Stimulated activated CD8-positive, alpha-beta memory T cell treated with anti-CD3 and anti-CD28 coated beads, Interleukin-7, amount 100 ng/mL, for 24 hours (primary cell): ENCODE data around the gene KCNH5.

Experiments
- DNase-seq: peaks from one replicate; pipeline ENCODE4 v3.0.0-alpha.2; 2020; ENCODE audit warnings: low read depth

KCNH5 gene, protein sequence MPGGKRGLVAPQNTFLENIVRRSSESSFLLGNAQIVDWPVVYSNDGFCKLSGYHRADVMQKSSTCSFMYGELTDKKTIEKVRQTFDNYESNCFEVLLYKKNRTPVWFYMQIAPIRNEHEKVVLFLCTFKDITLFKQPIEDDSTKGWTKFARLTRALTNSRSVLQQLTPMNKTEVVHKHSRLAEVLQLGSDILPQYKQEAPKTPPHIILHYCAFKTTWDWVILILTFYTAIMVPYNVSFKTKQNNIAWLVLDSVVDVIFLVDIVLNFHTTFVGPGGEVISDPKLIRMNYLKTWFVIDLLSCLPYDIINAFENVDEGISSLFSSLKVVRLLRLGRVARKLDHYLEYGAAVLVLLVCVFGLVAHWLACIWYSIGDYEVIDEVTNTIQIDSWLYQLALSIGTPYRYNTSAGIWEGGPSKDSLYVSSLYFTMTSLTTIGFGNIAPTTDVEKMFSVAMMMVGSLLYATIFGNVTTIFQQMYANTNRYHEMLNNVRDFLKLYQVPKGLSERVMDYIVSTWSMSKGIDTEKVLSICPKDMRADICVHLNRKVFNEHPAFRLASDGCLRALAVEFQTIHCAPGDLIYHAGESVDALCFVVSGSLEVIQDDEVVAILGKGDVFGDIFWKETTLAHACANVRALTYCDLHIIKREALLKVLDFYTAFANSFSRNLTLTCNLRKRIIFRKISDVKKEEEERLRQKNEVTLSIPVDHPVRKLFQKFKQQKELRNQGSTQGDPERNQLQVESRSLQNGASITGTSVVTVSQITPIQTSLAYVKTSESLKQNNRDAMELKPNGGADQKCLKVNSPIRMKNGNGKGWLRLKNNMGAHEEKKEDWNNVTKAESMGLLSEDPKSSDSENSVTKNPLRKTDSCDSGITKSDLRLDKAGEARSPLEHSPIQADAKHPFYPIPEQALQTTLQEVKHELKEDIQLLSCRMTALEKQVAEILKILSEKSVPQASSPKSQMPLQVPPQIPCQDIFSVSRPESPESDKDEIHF

DNA sequence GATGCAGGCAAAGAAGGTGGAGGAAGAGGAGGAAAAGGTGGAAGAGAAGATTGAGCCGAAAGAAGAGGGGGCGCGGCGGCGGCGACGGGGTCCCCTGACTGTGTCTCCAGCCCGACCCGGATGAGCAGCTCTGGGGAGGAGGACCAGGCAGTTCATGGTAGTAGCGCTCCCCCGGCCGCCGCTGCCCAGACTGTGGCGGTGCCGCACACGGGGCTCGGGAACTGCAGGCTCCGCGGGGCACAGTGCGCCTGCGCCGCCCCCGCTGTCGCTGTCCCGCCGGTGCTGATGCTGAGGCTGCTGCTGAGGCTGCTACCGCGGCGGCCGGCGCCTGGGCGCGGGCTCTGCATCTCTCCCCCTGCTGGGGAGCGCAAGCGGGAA, at the start of gene KCNH5:
Gene KCNH5 (minus strand): TSS at position 225 of the 378 bp plus-strand sequence. CDS start 272 bp downstream, outside the sequence.
- no peak for DNase-seq

DNA sequence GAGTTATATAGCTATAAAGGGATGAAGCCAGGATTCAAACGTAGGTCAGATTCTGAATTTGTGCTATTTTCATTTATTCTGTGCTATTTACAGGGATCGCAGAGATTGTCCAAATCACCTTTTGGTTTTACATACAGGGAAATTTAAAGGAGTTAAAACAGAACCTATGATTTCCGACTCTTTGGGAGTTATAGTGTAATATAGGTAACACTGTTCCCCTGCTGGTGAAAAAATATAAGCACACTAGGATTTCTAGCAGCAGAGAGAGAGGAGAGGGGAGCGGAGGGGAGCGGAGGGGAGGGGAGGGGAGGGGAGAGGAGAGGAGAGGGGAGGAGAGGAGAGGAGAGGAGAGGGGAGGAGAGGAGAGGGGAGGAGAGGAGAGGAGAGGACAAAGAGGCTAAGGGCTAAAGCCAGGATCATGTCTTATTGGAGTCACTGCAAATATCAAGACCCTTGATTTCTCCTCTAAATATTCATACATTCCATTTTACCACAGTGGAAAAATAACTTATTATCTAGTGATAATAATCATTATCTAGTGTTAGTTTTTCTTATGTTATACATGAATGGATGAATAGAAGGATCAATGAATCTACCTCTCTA, 46.2 kb upstream of the KCNH5 start:
- DNase-seq, result no peak

DNA sequence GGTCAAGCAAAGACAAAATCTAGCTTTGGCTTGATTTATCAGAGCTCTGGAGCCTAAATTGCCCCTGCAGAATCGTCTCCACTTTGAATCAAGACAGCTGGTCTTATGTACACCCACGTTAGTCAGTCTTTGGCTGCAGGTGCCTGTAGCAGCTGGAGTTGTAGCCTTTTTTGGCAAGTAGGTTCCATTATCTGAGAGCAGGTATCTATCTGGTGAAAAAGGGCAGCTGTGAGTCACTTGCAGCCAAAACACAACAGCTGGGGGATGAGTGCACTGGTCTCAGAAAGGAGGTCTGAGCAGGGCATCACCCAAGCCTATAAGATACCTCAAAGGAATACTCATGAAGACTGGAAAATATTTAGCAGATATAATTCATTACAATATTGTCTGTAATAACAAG, 43.6 kb upstream of the KCNH5 start:
- DNase-seq, result no peak

DNA sequence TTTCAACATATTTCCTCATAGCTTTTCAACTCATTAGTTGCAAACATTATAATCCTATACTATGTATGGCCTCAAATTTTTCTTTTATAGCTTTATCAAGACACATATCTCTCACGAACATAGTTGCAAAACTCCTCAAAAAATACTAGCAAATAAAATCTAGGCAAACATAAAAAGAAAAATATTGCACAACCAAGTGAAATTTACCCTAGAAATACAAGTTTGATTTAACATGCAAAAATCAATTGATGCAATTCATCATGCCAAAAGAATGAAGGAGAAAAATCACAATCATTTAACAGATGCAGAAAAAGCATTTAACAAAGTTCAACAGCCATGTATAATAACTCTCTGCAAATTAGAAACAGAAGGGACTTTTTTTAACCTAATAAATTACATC, 33.3 kb upstream of the KCNH5 start:
- no peak for DNase-seq

DNA sequence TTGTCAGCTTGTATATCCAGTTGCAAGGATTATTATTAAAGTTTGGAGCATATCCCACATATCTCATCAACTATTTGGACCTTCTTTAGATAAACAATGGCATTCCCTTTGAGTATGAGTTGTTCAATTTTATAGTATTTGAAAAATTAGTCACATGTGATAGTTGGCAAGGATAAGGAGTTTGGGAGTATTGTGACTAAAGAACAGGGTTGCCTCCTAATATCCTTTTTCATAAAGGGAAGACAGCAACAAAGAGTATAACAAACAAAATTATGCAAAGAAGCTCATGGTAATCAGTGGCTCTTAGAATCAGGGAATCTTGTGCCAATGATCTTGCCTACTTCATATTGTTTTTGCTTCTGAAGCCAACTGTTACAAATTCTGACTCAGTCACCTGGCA, 31.2 kb upstream of the KCNH5 start:
- DNase-seq, result no peak

DNA sequence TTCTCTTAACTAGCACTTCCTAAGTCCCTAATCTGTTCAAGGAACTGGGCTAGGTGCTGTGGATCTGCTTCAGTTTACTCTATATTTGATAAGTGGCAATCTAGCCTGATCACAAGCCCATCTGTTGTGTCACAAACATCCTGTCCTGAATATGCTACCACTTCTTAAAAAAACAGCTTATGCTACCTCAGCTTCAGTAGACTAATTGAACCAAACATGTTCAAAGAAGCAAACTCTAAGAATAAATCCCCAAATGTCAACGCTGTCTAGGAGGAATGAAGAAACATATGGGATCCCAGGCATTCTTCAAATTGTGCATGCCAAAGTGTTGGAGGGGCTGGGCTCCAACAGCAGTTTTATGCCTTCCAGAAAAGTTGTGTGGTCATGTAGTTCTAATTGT, 10.4 kb upstream of the KCNH5 start:
- DNase-seq, result no peak

DNA sequence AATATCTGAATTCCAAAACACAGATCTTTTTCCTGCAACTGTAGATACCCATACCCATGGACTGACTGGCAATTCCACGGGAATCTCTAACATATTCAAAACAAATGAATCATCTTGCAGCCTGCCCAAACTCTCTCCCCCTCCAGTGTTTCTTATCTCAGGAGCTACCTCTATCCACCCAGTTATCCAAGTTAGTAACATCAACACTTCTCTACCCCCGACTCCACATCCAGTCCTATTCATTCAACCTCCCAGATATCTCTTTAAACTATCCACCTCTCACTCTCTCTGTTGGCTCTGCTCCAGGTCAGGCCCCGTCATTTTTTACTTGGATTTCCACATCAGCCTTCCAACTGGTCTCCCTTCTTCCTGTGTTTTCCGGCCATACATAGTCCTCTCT, 6.7 kb upstream of the KCNH5 start:
- no peak for DNase-seq

DNA sequence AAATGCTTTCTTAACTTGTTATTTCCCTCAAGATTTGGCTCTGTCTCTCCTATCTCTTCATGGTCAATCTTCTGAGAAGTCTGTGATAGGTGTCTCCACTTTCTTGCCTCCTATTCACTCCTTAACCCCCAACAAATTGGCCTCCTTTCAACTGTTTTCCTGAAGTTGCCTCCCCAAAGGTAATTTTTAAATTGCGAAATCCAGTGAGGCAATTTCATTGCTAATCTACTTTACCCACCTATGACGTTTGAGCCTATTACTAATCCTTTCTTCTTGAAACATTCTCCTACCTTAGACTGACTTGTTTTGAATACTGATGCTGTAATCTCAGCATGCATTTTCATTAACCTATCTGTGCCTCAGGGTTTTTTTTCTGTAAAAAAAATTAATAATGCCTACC, 6.0 kb upstream of the KCNH5 start:
- no peak for DNase-seq

DNA sequence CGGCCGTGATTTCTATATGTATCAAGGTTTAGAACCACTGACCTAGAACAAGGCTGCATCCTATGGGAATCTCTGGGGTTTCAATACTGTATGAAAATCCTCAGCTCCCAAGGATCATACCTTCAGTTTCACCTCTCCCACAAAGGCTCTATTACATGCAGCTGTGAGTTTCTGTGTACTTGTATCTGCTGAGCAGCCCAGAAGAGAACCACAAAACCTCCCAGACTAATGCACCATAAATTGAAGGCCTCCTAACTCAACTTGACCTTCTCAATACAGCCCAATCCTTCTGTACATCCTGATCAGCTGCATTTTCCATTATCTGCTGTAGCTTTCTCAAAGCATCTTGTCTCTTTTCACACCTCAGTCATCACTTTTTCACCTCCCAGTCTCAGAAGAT, 5.4 kb upstream of the KCNH5 start:
- no peak for DNase-seq

DNA sequence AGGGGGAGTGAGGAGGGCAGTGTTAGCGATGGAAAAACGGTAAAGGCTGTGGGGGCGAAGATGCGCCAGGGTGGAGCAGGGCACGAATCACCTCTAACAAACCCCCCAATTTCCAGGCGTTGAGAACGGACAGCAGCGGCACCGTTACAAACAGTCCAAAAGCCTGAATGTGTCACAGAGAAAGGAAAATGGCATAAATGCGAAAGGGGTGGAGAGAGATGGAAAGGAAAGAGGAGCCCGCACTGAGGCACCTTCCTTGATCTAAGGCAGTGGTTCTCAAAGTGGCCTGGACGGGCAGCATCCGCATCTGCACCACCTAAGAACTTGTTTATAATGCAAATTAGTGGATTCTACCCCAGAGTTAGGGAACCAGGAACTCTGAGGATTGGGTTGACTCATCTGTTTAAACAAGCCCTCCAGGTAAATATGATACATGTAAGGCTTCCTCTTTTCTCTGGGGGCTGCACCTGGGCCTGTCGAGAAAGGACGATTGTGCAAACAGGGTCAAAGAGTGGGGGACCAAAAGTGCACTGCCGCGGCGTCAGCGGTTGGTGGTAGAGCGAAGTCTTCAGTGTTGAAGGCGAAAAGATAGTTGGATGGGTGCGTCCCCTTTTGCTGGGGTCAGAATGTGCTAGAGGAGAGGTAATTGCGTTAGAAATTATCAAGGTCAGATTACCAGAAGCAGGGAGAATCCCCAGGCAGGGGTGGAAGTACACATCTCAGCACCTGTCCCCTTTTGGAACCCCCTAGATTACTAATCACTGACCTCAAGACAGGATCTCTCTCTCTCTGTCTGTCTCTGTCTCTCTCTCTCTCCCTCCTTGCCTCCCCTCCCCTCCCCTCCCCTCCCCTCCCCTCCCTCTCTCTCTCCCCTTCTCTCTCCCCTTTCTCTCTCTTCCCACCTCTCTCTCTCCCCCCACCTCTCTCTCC, 1.3 kb upstream of the KCNH5 start:
- DNase-seq, result no peak

DNA sequence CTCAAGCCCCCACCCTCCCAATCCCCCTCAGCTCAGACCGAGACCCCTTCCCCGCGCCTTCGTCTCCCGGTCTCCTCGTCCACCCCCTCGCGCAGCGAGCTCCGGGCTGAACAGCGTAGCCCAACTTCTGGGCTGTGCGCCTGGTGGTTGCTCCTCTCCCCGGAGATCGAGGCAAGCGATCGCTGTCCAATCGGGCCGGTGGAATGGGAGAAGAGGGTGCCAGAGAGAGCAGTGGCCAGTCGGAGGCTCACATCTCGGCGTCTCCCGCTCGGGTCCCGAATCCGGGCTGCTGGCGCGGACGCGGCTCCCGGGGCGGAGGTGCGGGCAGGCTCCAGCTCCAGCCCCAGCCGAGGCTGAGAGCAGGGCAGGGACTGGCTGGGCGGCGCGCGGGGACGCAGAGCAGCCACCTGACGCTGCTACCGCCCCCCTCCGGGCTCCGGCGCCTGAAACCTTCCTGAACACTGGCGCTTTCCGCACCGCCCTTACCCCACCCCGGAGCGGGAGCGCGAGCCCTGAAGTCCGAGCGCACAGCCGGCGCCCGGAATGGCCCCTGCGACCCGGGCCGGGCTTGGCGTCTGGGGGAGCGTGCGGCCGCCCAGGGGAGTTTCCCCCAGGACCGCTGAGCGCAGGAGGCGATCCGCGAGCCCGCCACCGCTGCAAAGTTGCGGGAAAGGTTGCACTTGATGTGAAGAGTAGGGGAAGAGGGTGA, 508 bp upstream of the KCNH5 start:
- no peak for DNase-seq

DNA sequence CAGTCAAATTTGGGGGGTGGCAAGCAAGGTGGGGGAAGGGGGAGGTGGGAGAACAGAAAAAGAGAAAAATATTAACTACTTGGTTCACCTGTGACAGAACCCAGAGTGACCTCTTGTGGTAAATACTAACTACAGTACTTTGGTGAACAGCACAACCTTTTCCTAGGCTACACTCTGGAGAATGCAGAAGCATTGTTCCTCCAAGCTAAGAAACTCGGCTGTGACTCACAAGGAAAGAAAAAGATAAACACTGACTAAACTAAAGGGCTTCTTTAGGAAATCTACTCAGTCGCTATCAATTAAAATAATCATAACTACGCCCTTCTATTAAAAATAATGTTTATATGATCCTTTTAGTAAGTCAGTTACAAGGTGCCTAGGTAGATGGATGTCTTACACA, 5.4 kb downstream of the KCNH5 start:
- DNase-seq, result no peak

DNA sequence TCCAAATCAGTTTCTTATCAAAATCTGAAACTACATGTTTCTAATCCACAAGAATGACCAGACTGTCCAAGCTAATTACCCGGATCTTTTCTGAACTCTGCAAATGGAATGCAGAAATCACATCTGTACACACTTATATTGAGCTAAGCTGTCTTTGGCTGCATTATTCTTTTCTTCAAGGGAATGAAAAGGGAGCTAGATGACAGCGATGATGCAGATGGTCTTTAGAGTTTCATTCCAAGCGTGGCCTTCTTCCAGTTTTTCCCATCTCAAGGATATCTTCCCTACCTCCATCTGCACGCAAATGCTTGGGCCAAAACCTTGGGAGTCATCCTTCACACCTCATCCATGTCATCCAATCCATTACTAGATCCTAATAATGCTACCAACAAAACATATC, 12.6 kb downstream of the KCNH5 start:
- no peak for DNase-seq

DNA sequence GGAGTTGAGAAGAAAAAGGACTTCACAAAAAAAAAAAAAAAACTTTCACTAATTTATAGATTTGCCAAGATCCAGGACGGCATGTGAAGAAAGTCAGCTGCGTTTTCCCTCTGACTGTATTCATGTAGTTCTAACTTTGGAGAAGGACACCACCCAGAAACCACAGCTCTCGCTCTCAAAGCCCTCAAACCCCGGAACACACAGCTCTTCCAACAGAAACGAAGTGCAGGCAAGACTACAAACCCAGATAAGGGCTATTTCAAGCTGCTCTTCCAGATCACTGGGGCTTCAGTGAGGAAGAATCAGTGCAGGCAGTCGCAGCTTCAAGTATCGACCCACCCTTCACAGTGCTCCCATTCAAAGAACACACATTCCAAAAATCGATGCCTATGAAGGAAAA, 13.2 kb downstream of the KCNH5 start:
- no peak for DNase-seq

DNA sequence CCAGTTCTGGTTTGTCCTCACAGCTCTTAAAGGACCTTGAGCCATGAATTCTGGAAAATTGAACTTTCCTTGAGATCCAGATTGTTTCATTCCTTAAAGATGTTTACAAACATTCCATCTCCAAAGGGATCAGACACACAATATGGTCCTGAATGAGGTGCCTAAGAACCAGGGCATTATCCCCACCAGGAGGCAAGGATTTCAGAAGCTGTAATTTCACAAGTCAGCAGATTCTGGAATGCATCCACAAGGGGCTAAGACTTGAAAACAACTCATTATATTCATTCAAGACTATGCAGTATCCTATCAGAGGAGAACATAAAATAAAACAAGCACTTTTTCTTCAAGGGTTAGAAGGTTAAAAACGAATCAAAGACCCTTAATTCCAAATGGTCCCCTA, 15.1 kb downstream of the KCNH5 start:
- no peak for DNase-seq

DNA sequence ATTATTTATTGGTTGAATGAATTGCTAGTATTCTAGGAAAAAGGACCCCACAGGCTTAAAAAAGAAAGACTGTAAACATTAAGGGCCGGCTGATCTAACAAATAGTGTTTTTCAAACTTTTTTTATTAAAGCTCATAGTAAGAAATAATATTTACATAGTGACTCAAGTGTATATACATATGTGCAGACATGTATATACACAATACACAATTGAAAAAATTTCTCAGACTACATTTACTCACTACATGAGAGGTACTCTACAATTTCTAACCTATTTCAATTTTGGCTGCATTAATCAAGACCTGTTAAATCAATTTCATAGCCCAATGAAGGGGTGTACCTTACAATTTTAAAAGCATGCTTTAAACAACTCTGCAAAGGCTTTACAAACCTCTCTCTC, 17.5 kb downstream of the KCNH5 start:
- DNase-seq, result no peak

DNA sequence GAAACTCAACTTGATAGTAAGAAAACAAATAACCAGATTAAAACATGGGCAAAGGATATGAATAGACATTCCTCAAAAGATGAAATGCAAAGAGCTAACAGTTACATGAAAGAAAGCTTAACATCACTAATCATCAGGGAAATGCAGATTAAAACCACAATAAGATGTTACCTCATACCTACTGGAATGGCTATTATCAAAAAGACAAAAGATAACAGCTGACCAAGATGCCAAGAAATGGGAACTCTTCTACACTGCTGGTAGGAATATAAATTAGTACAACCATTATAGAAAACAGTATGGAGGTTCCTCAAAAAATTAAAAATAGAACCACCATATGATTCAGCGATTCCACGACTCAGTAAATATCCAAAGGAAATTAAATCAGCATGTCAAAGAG, 18.8 kb downstream of the KCNH5 start:
- no peak for DNase-seq

DNA sequence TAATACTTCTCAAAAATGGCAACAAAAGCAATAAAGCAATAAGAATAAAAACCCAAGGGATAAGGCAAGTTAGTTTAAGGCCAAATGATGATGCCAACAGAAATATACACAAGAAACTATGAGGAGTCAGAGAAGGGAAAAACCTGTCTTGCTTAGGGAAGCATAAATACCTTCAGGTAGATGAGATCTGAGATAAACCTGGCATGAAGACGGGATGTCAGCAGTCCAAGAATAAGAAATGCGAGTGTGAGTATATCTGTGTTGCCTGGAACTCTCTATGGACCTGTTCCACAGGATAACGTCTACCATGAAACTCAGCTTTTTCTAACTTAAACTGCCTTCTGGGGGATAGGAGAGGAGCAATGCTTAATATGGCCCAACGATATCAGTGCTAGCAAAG, 30.6 kb downstream of the KCNH5 start:
- DNase-seq, result no peak

DNA sequence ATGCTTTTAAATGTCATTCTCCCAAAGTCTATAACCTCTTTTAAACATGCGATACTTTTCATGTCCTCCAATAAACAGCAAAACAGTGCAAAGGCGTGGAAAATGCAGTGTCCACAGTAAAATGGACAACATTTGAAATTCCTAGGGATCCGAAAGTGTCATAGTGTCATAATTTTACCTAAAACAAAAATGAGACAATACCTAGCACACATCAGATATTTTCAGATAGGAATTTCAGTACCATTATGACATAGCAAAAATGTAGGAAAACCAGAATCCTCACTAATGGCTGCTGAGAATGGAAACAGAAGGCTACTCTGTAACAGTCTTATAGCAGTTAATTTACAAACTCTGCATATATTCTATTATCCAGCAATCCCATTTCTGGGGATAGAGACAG, 33.1 kb downstream of the KCNH5 start:
- DNase-seq, result no peak

DNA sequence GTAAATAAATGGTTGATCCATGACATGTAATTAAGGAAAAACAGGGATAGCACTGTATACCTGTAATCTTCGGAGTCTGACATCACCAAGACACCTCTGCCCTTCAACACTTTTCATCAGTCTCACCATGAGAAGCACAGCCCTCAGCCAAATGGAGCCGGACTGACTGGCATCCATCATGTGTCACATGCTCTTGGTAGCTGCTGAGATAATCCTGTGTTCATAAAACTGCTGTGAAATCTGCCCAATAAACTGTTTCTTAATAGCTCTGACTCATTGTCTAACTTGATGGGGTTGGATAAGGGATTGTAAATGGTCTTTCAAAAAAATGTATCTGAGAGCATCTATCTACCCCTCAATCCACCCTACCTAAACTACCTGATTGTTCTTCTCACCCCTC, 33.6 kb downstream of the KCNH5 start:
- DNase-seq, result no peak

DNA sequence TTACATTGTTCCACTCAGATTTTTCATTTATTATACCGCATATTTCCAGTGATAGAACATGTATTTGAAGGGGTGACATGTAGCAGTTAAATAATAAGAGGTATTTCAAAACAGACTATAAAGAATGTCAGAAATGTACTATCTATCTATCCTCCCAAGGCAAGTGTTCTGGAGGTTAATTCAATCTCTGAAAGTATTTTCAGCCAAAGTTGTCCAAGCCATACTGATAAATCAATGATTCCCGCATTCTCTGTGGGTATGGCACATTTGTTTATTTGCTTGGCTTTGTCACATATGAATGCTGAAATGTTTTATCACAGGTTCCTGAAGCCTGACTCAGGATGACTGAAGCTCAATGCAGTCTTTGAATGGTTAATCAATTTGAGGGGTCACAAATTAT, 35.8 kb downstream of the KCNH5 start:
- no peak for DNase-seq
